Measurements from ENCODE around the gene GALNT13.

DNA sequence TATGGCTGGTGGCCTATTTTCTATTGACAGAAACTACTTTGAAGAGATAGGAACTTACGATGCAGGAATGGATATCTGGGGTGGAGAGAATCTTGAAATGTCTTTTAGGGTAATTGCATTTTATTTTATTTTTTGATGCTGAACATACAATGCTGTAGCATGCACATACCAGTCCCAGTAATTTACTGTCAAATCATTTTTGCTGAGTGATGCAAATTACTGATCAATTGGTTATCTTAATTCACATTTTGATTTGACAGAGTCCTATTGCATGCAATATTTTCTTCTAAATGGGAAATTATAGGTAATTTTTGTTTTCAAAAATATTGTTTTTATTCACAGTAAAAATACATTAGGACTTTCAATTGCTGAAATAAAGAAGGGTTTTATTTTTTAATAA is 387.3 kb downstream of the GALNT13 start:
- TF ChIP-seq, protein P1, sequence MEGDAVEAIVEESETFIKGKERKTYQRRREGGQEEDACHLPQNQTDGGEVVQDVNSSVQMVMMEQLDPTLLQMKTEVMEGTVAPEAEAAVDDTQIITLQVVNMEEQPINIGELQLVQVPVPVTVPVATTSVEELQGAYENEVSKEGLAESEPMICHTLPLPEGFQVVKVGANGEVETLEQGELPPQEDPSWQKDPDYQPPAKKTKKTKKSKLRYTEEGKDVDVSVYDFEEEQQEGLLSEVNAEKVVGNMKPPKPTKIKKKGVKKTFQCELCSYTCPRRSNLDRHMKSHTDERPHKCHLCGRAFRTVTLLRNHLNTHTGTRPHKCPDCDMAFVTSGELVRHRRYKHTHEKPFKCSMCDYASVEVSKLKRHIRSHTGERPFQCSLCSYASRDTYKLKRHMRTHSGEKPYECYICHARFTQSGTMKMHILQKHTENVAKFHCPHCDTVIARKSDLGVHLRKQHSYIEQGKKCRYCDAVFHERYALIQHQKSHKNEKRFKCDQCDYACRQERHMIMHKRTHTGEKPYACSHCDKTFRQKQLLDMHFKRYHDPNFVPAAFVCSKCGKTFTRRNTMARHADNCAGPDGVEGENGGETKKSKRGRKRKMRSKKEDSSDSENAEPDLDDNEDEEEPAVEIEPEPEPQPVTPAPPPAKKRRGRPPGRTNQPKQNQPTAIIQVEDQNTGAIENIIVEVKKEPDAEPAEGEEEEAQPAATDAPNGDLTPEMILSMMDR (IDR thresholded peaks at IDR 0.05), result no peak
- TF ChIP-seq EZH2 (IDR thresholded peaks at IDR 0.05; ENCODE audit: borderline replicate concordance, insufficient read depth, low read depth, low read length, poor library complexity, severe bottlenecking), result no peak
